HuH-7.5 (cell line): ENCODE results near the gene AKAP8L.

Experiments
- DNase-seq: peaks from one replicate; pipeline ENCODE4 v3.0.0; 2011; ENCODE audit warnings: low spot score

Gene AKAP8L, protein sequence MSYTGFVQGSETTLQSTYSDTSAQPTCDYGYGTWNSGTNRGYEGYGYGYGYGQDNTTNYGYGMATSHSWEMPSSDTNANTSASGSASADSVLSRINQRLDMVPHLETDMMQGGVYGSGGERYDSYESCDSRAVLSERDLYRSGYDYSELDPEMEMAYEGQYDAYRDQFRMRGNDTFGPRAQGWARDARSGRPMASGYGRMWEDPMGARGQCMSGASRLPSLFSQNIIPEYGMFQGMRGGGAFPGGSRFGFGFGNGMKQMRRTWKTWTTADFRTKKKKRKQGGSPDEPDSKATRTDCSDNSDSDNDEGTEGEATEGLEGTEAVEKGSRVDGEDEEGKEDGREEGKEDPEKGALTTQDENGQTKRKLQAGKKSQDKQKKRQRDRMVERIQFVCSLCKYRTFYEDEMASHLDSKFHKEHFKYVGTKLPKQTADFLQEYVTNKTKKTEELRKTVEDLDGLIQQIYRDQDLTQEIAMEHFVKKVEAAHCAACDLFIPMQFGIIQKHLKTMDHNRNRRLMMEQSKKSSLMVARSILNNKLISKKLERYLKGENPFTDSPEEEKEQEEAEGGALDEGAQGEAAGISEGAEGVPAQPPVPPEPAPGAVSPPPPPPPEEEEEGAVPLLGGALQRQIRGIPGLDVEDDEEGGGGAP

DNA sequence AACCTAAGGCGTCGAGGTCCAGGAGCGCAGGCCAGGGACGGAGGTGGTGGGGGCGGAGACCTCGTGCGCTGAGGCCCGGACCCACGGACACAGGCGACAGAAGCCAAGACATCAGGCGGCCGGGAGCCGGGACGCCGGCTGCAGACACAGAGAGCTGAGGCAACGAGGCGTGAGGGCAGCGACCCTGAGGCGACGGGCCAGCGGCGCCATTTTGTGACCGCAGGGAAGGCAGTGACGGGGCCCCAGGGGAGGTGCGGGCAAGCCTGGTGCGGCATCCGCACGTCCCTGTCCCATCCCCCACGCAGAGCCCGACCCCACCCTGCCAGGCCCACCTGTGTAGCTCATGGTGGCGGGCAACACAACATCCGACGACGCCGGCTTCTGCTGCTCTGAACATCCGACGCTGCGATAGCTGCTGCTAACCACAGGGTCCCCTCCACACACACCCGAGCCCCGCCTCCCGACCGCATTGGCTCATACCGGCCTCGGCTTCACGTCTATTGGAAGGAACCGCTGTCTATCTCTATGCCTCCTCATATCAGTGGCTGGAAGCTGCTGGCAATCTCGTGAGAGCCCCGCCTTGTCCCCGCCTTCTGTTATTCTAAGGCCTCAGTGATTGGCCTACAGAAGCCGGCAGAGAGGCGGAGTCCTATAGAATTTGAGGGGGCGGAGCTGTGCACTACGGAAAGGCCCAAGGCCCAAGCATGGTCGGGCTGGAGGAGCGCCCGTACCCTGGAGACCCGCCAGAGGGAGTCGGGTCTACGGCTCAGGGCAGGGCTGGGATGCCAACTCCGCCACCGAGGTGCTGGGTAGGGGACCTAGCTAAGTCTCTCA is at the start of gene AKAP8L:
AKAP8L (minus strand) TSS at position 410 of the 834 bp plus-strand sequence; CDS start at position 345, 65 bp downstream.
- DNase-seq, result peak; percentile 99

- no peak for DNase-seq
Measured at GRCh38 chr19:15467734-15468214, 49.0 kb upstream of the AKAP8L start.

- peak; percentile 20 for DNase-seq
Measured at GRCh38 chr19:15466851-15467733, 48.3 kb upstream of the AKAP8L start.

DNA sequence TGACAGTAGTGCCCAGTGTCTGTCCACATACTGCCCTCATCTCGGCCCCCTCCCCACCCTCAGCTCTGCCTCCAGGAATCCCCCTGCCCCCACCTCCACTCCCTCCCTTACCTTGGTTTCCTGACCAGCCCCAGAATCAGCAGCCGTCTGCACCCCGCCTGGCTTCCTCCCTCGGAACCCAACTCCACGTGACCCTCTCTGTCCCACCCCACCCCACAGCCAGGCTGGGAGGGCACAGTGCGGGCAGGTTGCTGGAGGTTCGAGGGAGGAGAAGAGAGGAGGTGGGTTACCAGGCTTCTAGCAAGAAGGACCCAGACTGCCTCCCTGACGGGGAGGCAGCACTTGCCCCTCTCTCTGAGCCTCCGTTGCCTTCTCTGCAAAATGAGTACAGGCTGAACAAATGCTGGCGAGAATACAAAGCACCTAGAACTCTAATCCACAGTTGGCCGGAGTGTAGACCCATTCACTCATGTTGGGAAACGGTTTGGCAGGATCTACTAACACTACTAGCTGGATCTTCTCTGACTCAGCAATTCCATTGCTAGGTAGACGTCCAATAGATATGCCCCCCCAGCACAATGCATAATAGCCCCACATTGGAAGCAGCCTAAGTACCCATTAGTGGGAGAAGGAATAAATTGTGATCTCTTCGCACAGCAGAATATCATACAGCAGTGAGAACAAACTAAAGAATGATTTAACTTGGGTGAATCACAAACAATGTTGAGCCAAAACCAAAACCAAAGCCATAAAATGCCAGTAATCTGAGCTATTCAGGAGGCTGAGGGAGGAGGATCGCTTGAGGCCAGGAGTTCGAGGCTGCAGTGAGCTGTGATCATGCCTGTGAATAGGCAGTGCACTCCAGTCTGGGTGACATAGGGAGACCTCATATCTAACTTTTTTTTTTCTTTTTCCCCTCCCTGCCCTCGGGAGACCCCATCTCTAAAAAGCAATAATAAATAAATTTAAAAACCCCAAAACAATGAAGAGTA is 45.9 kb upstream of the AKAP8L start, which contains the start of gene RASAL3:
RASAL3 (minus strand) TSS at position 151 of the 992 bp plus-strand sequence. CDS start 186 bp downstream, outside the sequence.
- DNase-seq, result peak; percentile 6

DNA sequence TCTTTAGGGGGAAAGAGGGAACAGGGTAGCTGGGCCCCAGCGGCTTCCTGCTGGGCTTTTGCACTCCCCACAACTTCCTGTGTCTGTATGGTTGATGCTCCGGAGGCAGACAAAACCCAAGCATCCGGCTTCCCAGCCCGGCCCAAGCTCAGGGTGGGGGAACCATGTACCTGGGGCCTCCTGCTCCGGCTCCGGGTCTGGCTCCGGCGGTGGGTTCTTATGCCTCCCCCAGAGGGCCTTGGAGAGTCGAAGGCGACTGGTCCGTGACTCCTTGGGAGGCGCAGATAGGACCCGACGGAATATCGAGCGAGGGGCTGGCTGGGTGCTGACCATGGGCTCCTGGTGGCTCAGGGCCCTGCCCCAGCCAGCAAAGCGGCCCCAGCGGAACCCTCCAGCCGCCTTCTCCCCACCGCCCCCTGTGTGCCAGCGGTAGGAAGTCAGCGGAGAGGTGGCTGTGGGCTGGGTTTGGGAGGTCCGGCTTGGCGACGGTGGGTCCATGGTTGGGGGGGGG is 45.1 kb upstream of the AKAP8L start:
- DNase-seq, result no peak

DNA sequence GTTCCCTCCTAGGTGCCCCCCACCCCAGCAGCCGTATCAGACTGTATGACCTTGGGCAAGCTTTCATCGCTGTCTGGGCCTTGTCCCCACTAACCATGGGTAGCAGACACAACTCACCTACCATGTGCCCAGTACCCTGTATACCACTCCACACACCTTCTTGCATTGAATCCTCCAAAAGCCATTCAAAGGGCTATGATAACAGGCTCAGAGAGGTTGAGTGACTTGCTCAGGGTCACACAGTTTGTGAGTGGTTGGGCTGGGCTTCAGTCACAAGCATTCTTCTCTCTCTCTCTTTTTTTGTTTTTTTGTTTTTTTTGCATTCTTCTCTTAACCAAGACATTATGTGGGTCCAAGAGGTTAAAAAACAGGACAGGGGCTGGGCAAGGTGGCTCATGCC is 42.9 kb upstream of the AKAP8L start:
- DNase-seq, result peak; percentile 4

GRCh38 chr19:15457701-15458484 is 39.1 kb upstream of the AKAP8L start:
- DNase-seq, result no peak

- DNase-seq, result no peak
Measured at GRCh38 chr19:15456871-15457700, 38.3 kb upstream of the AKAP8L start.

- no peak for DNase-seq
Measured at GRCh38 chr19:15456441-15456840, 37.7 kb upstream of the AKAP8L start.

- no peak for DNase-seq
Measured at GRCh38 chr19:15455996-15456395, 37.2 kb upstream of the AKAP8L start.

GRCh38 chr19:15453906-15454860 is 35.4 kb upstream of the AKAP8L start:
- peak; percentile 90 for DNase-seq

DNA sequence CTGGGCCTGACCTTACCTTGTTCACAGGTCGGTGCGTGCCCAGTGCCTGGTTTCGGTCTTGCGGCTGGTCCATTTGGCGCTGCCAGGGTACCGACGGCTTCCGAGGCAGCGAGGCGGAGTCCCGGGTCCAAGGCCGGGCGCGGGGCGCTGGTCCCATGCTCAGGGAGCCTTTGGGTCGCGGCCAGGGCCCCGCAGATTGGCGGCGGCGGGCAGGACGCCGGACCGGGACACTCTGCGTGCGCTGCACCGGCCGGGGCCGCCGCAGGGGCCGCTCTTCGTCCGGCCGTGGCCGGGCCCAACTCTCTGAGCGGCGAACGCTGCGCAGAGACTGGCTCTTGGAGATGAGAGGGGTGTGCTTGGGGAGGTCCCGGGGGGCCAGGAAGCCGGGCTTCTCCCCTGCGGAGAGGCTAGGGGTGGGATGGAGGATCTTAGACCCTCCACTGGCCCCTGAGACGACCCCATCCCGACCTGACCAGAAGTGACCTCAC is 34.3 kb upstream of the AKAP8L start:
- DNase-seq, result peak; percentile 90

DNA sequence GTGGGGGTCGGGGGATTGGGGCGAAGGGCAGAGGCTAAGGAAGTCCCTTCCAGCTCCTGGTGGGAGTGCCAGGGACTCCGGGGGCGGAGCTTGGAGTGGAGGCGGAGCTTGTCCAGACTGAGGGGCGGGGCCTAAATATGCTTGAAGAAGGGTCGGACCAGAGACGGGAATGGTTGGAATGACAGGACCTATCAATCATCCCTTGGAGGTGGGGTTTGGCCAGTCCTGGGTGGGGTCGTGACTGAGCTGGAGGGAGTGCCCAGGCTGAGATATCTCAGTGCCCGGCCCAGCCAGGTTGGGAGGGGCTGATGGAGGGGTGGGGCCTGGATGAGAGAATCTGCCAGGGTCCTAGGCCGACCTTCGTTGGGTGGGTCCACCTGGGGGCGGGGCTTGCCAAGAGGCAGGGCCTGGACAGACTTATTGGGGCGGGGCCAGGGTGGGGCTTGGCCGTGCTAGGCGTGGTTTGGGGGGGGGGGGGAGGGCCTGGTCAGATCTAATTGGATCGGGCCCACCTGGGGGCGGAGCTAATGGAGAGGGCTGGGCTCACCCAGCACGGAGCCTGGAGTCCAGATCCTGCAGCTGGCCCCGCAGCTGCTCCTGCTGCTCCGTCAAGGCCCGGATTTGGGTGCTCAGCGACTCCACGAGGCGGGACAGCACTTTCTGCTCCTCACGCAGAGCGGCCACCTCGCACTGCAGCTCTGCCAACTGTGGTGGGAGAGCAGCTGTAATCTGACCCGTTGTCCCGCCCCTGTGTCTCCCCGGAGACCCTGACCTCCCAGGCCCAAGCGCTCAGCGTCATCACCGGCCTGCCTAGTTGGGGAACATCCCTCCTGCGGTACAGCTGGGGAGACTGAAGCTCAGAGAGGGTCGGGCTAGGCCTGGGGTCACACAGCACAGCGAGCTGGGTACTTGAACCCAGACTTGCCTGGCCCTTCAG is 33.6 kb upstream of the AKAP8L start:
- peak; percentile 99 for DNase-seq

- DNase-seq, result no peak
Measured at GRCh38 chr19:15450528-15450890, 31.7 kb upstream of the AKAP8L start.
